SH-SY5Y (cell line): ENCODE data around the gene POMGNT2.

ENCODE experiments used
- GATA2 ChIP-seq: IDR thresholded peaks from 2 replicates; pipeline ENCODE4 v1.6.1; 2011; ENCODE audit warnings: mild to moderate bottlenecking, low read depth, low read length
- GATA3 ChIP-seq: IDR thresholded peaks from 2 replicates; pipeline ENCODE4 v1.6.1; 2011; ENCODE audit warnings: low read depth, mild to moderate bottlenecking, low read length, moderate library complexity

DNA sequence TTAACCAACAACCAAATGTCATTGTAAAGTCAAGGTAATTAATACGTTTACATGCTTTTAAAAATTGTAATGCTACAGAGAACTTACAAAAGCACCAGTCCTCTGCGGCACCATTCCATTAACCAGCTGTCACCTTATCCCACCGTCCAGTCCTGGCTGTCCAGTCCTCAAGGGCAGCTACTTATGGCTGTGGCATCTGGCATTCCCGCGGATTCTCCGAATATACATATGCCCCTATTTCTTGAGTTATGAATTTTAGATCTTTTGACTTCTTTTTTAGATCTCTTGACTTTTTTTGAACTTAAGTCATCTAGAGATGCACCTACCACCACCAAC lies 382 bp upstream of the POMGNT2 start:
- no peak for TF ChIP-seq GATA3
- TF ChIP-seq GATA2 = no peak
